Mucosa of rectum (tissue), 2 donors: ENCODE measurements around the gene KLHL40.

ENCODE experiments used
- H3K27ac ChIP-seq, 2 donors: one replicate each; pipeline ENCODE4 v1.7.0; 2013; ENCODE audit warnings: inconsistent platforms in 2 of 2, low read depth in 2 of 2, low read length in 2 of 2
- H3K27me3 ChIP-seq, 2 donors: one replicate each; pipeline ENCODE4 v1.7.0; 2013; ENCODE audit warnings: low read length in 2 of 2; ENCODE audit not compliant: control insufficient read depth in 2 of 2, insufficient read depth in 2 of 2
- H3K36me3 ChIP-seq, 2 donors: one replicate each; pipeline ENCODE4 v1.7.0; 2013; ENCODE audit warnings: low read length in 2 of 2; ENCODE audit not compliant: control insufficient read depth in 2 of 2, insufficient read depth in 2 of 2
- H3K4me1 ChIP-seq, 2 donors: one replicate each; pipeline ENCODE4 v1.7.0; 2013; ENCODE audit warnings: low read length in 2 of 2, mild to moderate bottlenecking in 1 of 2; ENCODE audit not compliant: control insufficient read depth in 2 of 2, insufficient read depth in 2 of 2
- H3K4me3 ChIP-seq, 2 donors: one replicate each; pipeline ENCODE4 v1.7.0; 2013; ENCODE audit warnings: low read length in 2 of 2
- H3K9ac ChIP-seq, 2 donors: one replicate each; pipeline ENCODE4 v1.7.0; 2013; ENCODE audit warnings: low read length in 2 of 2, low read depth in 1 of 2, mild to moderate bottlenecking in 1 of 2
- H3K9me3 ChIP-seq, 2 donors: one replicate each; pipeline ENCODE4 v1.7.0; 2013; ENCODE audit warnings: low read length in 2 of 2; ENCODE audit not compliant: control insufficient read depth in 2 of 2
- donor health status: healthy.
- donor health status: Normal muscosa, but diverticular disease.

Gene KLHL40

GRCh38 chr3:42711491-42712343 is 26.4 kb downstream of the KLHL40 start:
- no peak overlapping the region for H3K4me3 ChIP-seq
- H3K9ac ChIP-seq = no peak overlapping the region
- no peaks in the 10 kb centered on the region for H3K9me3 ChIP-seq
- no peaks in the 10 kb centered on the region for H3K4me1 ChIP-seq
- H3K27me3 ChIP-seq = no peaks in the 10 kb centered on the region
- H3K36me3 ChIP-seq = no peaks in the 10 kb centered on the region
- no peak overlapping the region for H3K27ac ChIP-seq

GRCh38 chr3:42712344-42712648 is 27.0 kb downstream of the KLHL40 start:
- H3K9ac ChIP-seq = no peak overlapping the region
- H3K27me3 ChIP-seq = no peaks in the 10 kb centered on the region
- H3K9me3 ChIP-seq = no peaks in the 10 kb centered on the region
- no peaks in the 10 kb centered on the region for H3K36me3 ChIP-seq
- H3K4me3 ChIP-seq = no peak overlapping the region
- H3K27ac ChIP-seq = no peak overlapping the region
- no peaks in the 10 kb centered on the region for H3K4me1 ChIP-seq

GRCh38 chr3:42712688-42713372 is 27.5 kb downstream of the KLHL40 start:
- Histone ChIP-seq H3K4me1 (no peaks in the 10 kb centered on the region), H3K27me3 (no peaks in the 10 kb centered on the region), H3K9me3 (no peaks in the 10 kb centered on the region), H3K36me3 (no peaks in the 10 kb centered on the region), H3K27ac (no peak overlapping the region), H3K9ac (no peak overlapping the region), H3K4me3 (no peak overlapping the region)

GRCh38 chr3:42713747-42714146 is 28.4 kb downstream of the KLHL40 start:
- no peaks in the 10 kb centered on the region for H3K9me3 ChIP-seq
- no peaks in the 10 kb centered on the region for H3K4me1 ChIP-seq
- no peak overlapping the region for H3K27ac ChIP-seq
- H3K9ac ChIP-seq = no peak overlapping the region
- H3K4me3 ChIP-seq = no peak overlapping the region
- H3K36me3 ChIP-seq = no peaks in the 10 kb centered on the region
- no peaks in the 10 kb centered on the region for H3K27me3 ChIP-seq

GRCh38 chr3:42714171-42714852 is 29.0 kb downstream of the KLHL40 start:
- Histone ChIP-seq H3K27ac (no peak overlapping the region), H3K4me3 (no peak overlapping the region), H3K4me1 (no peaks in the 10 kb centered on the region), H3K9ac (no peak overlapping the region), H3K36me3 (no peaks in the 10 kb centered on the region), H3K27me3 (no peaks in the 10 kb centered on the region), H3K9me3 (no peaks in the 10 kb centered on the region)

- no peak overlapping the region for H3K27ac ChIP-seq
- no peak overlapping the region for H3K4me3 ChIP-seq
- no peak overlapping the region for H3K9ac ChIP-seq
- H3K4me1 ChIP-seq = no peaks in the 10 kb centered on the region
- no peaks in the 10 kb centered on the region for H3K27me3 ChIP-seq
- no peaks in the 10 kb centered on the region for H3K9me3 ChIP-seq
- no peaks in the 10 kb centered on the region for H3K36me3 ChIP-seq
Measured at GRCh38 chr3:42717306-42717705, 32.0 kb downstream of the KLHL40 start.

GRCh38 chr3:42718338-42718737 is 33.0 kb downstream of the KLHL40 start:
- no peak overlapping the region for H3K9ac ChIP-seq
- H3K9me3 ChIP-seq = no peaks in the 10 kb centered on the region
- no peak overlapping the region for H3K27ac ChIP-seq
- no peak overlapping the region for H3K4me3 ChIP-seq
- no peaks in the 10 kb centered on the region for H3K36me3 ChIP-seq
- no peaks in the 10 kb centered on the region for H3K27me3 ChIP-seq
- H3K4me1 ChIP-seq = no peaks in the 10 kb centered on the region

- Histone ChIP-seq H3K4me1 (no peaks in the 10 kb centered on the region), H3K36me3 (no peaks in the 10 kb centered on the region), H3K4me3 (no peak overlapping the region), H3K27ac (no peak overlapping the region), H3K9ac (no peak overlapping the region), H3K27me3 (no peaks in the 10 kb centered on the region), H3K9me3 (no peaks in the 10 kb centered on the region)
Measured at GRCh38 chr3:42719002-42719401, 33.7 kb downstream of the KLHL40 start.

GRCh38 chr3:42720126-42720525 is 34.8 kb downstream of the KLHL40 start:
- Histone ChIP-seq H3K9me3 (no peaks in the 10 kb centered on the region), H3K9ac (no peak overlapping the region), H3K36me3 (no peaks in the 10 kb centered on the region), H3K27ac (no peak overlapping the region), H3K27me3 (no peaks in the 10 kb centered on the region), H3K4me1 (no peaks in the 10 kb centered on the region), H3K4me3 (no peak overlapping the region)

GRCh38 chr3:42721690-42722089 is 36.4 kb downstream of the KLHL40 start:
- Histone ChIP-seq H3K9me3 (no peaks in the 10 kb centered on the region), H3K27me3 (no peaks in the 10 kb centered on the region), H3K4me3 (no peak overlapping the region), H3K27ac (no peak overlapping the region), H3K9ac (no peak overlapping the region), H3K4me1 (no peaks in the 10 kb centered on the region), H3K36me3 (no peaks in the 10 kb centered on the region)
